Gastroesophageal sphincter (tissue), 3 donors: ENCODE measurements around the gene PPP2CA.

ENCODE experiments used
- EP300 ChIP-seq: sonication (generic); formaldehyde crosslinking; IDR thresholded peaks from one replicate; pipeline ENCODE4 v1.6.1; 2017; ENCODE audit warnings: antibody characterized with exemption, mild to moderate bottlenecking
- POLR2A ChIP-seq, 2 donors: fragments of 450-650 bp; IDR thresholded peaks; one replicate each; pipeline ENCODE4 v1.6.1; 2017; ENCODE audit warnings: antibody characterized with exemption in 2 of 2, mild to moderate bottlenecking in 2 of 2, moderate library complexity in 1 of 2
- POLR2AphosphoS5 ChIP-seq: sonication (generic); formaldehyde crosslinking; IDR thresholded peaks from one replicate; pipeline ENCODE4 v1.6.1; 2017; ENCODE audit warnings: antibody characterized with exemption
- TF ChIP-seq, protein P1 (sequence below), 4 experiments: fragments of 200-600 bp in 2 of 4; fragments of 450-650 bp in 2 of 4; sonication (generic) in 1 of 4; IDR thresholded peaks; one replicate each; pipeline ENCODE4 v1.5.1; 2017 to 2019; ENCODE audit warnings: antibody characterized with exemption in 4 of 4, mild to moderate bottlenecking in 2 of 4, moderate library complexity in 2 of 4

DNA sequence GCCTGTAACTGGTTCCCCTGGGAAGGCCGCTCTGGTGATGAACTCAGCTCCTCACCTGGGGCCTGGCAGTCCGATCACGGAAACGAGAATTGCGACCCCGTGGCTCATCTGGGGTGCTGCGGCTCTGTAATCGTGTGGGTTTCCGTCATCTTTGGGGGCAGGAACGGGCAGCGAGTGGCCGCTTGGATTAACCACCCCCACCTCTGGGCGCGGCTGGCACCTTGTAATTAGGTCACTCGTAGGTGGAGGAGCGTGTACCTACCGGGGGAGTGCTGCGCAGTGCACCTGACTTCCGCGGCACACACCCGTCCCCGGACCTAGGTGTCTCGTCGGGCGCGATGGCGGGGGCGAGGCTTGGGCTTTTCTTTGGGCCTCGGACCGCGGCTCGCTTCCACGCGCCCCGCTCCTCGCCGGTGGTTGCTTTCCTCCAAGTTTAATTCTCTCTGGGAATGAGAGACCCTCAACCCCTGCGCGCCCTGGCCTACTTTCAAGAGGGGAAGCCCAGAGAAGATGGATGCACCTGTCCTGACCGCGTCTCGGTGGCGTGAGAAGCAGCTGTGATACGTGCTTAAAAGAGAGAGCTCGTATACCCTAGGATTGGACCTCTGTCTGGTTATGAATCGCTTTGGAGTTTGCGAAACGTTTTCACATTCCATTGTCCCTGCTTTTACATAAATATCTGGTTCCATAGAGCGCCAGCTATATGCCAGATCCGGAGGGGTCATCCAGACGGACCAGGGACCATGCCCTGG is 744 bp upstream of the PPP2CA start:
- TF ChIP-seq, protein P1, sequence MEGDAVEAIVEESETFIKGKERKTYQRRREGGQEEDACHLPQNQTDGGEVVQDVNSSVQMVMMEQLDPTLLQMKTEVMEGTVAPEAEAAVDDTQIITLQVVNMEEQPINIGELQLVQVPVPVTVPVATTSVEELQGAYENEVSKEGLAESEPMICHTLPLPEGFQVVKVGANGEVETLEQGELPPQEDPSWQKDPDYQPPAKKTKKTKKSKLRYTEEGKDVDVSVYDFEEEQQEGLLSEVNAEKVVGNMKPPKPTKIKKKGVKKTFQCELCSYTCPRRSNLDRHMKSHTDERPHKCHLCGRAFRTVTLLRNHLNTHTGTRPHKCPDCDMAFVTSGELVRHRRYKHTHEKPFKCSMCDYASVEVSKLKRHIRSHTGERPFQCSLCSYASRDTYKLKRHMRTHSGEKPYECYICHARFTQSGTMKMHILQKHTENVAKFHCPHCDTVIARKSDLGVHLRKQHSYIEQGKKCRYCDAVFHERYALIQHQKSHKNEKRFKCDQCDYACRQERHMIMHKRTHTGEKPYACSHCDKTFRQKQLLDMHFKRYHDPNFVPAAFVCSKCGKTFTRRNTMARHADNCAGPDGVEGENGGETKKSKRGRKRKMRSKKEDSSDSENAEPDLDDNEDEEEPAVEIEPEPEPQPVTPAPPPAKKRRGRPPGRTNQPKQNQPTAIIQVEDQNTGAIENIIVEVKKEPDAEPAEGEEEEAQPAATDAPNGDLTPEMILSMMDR (IDR thresholded peaks at IDR 0.05) = peak in 1 of 4 experiments; percentile 6
- TF ChIP-seq POLR2AphosphoS5 = no peak
- no peak for TF ChIP-seq POLR2A (IDR thresholded peaks at IDR 0.05)
- TF ChIP-seq EP300 = no peak
